ENCODE measurements around the gene FHIT.

DNA sequence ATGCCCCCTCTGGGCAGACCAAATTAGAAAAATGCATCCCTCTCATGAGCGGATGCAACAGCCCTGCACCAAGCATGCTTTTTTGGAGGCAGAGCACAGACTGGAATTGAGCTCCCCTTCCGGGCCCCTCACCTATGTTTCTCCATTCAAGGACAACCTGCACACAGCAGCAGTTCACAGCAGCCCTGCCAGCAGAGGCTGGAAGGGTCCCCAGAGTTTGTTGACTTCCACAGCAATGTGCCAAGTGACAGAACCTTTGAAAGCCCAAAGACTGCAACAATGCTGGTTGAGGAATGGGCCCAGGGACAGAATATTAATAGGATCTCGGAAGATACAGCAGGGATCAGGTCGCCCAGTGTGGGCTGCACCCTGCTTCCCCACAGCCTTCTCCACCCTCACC, 650.4 kb downstream of the FHIT start:
- TF ChIP-seq ZNF274 (IDR thresholded peaks at IDR 0.05; ENCODE audit: low read depth, low read length) (no peak), SUZ12 (IDR thresholded peaks at IDR 0.05; ENCODE audit: extremely low read depth, insufficient read depth, insufficient read length) (no peak)
